GM12864 (cell line): Measurements from ENCODE around the gene ROBO3.

Experiments used
- DNase-seq: peaks from one replicate; pipeline ENCODE4 v3.0.0-alpha.2; 2011; ENCODE audit warnings: low read depth
- H3K4me3 ChIP-seq: 2 replicates; pipeline ENCODE4 v1.5.1; 2011; ENCODE audit warnings: mild to moderate bottlenecking, low read depth, low read length, control low read depth
- TF ChIP-seq, protein P1 (sequence below): IDR thresholded peaks from 2 replicates; pipeline ENCODE4 v1.5.1; 2011; ENCODE audit warnings: low read depth, mild to moderate bottlenecking, moderate library complexity, low read length, control low read depth, inconsistent platforms; ENCODE audit errors: missing control alignments

The ROBO3 gene

GRCh38 chr11:124843616-124843910 is 21.7 kb upstream of the ROBO3 start:
- TF ChIP-seq, protein P1, sequence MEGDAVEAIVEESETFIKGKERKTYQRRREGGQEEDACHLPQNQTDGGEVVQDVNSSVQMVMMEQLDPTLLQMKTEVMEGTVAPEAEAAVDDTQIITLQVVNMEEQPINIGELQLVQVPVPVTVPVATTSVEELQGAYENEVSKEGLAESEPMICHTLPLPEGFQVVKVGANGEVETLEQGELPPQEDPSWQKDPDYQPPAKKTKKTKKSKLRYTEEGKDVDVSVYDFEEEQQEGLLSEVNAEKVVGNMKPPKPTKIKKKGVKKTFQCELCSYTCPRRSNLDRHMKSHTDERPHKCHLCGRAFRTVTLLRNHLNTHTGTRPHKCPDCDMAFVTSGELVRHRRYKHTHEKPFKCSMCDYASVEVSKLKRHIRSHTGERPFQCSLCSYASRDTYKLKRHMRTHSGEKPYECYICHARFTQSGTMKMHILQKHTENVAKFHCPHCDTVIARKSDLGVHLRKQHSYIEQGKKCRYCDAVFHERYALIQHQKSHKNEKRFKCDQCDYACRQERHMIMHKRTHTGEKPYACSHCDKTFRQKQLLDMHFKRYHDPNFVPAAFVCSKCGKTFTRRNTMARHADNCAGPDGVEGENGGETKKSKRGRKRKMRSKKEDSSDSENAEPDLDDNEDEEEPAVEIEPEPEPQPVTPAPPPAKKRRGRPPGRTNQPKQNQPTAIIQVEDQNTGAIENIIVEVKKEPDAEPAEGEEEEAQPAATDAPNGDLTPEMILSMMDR: no peak
- H3K4me3 ChIP-seq: no peak overlapping the region
- DNase-seq: no peak

DNA sequence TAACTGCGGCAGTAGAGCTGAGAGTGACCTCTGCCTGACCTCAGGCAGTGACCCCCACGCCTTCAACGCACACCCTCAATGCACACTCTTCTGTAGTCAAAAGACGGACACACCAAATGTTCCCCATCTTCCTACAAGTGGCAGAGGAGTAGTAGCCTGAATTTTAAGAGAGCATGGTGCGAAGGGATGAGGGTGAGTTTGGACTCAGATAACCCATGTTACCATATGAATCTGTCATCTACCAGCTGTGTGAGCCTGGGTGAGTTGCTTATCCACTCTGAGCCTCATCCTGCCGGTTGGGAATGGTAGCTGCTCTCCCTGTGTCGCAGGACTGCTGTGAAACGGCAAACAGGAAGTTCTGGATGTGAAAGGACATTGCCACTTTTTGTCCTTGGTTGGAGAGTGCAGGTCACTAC is 20.6 kb upstream of the ROBO3 start:
- H3K4me3 ChIP-seq: no peak overlapping the region
- TF ChIP-seq, protein P1: no peak
- DNase-seq: no peak

DNA sequence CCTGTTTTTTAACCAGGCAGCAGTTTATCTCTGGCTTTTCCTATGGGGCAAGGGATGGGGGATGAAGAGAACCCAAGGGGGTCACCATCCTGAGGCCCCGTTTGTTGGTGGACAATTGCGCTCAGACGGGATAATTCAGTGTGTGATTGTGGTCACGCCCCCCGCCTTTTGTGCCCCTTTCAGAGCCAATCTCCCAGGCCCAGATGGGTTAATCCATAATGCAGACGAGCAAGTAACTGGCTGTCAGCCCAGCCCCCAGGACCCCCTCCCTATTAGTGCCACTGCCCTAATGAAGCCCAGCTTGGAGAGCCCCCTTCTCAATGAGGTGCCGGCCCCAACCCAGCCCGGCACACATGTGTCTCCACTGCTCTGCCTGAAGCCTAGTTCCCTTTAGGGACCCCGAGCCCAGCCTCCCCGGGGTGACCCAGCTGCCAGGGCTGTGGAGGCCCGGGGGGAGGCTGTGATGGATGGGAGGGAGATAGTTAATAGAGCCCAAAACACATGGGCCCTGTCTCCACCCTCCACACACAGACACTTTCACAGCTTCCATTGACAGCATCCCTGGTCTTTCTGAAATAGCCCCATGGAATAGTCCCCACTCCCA is 19.1 kb upstream of the ROBO3 start:
- no peak overlapping the region for H3K4me3 ChIP-seq
- DNase-seq: no peak
- TF ChIP-seq, protein P1: no peak

DNA sequence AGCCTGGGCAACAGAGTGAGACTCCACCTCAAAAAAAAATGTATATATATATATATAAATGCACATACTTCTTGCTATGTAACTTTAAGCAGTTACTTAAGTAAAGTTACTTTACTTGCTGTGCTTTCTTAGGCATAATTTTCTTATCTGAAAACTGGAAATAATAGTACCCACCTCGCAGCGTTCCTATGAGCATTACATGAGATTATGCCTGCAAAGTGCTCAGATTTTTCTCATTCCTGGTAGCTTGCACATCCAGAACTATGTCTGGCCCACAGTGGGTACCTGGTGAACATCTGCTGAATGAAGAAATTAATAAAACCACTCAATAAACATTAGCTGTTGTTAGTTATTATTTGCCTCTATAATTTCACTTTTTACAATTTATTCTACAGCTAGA is 6.1 kb upstream of the ROBO3 start:
- no peak overlapping the region for H3K4me3 ChIP-seq
- no peak for DNase-seq
- TF ChIP-seq, protein P1: no peak

DNA sequence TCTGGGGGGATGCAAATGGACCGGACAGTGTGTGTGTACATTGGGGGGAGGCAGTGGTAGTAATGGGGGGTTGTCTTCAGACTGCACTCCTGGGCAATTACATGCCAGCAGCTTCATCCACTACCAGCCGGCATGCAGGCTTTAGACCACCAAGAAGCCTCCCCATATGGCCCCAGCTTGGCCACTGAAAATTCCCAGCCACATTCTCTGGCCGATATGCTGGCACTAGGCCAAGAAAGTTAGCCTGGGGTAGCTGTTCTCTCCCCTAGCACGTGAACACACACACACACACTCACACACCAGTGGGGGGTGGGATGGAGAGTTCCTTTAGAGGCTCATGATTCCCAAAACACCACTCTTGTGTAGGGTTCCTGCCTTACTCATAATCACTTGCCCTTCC is 3.6 kb upstream of the ROBO3 start:
- TF ChIP-seq, protein P1: no peak
- no peak for DNase-seq
- no peak overlapping the region for H3K4me3 ChIP-seq

GRCh38 chr11:124863137-124863825 is 2.0 kb upstream of the ROBO3 start:
- no peak for DNase-seq
- H3K4me3 ChIP-seq: no peak overlapping the region
- TF ChIP-seq, protein P1: no peak

GRCh38 chr11:124863826-124864165 is 1.4 kb upstream of the ROBO3 start:
- H3K4me3 ChIP-seq: no peak overlapping the region
- TF ChIP-seq, protein P1: no peak

More at GRCh38 chr11:124863826-124864165, 1.4 kb upstream of the ROBO3 start:
- no peak for DNase-seq
